Measurements from ENCODE around the gene CXCL10.
"Not testable (repeated sequence)": the region's sequence is repeated elsewhere in the genome, so short reads cannot be mapped to it uniquely, and the experiment has no call there.

Gene CXCL10

GRCh38 chr4:76023389-76023788 lies at the start of gene CXCL10:
TSS of gene CXCL10 (minus strand) at chr4:76023497. CDS start at chr4:76023431, 66 bp downstream.
- no peak for DNase-seq

- DNase-seq: no peak
Measured at GRCh38 chr4:76072760-76073159, 49.5 kb upstream of the CXCL10 start.

GRCh38 chr4:76067652-76068286 lies 44.5 kb upstream of the CXCL10 start:
- DNase-seq: peak; percentile 24

GRCh38 chr4:76066546-76066945 lies 43.2 kb upstream of the CXCL10 start:
- DNase-seq: no peak

DNA sequence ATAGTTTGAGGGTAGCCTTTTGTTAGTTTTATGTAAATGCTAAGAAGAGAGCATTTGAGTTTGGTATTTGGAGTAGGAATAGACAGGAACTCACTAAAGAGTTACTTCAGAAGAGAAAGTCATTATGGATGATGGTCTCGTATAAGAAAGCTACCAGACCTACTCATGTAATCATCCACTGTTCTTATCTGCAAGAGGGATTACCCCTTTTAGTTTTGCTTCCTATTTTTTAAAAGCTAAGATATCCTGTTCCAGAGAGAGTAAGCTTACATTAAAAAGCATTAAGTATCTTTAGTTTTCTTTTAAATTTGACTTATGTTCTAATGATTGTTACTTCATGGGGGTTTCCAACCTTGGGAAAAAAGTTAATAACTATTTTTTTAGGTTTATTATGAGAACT lies 38.7 kb upstream of the CXCL10 start:
- DNase-seq: no peak

DNA sequence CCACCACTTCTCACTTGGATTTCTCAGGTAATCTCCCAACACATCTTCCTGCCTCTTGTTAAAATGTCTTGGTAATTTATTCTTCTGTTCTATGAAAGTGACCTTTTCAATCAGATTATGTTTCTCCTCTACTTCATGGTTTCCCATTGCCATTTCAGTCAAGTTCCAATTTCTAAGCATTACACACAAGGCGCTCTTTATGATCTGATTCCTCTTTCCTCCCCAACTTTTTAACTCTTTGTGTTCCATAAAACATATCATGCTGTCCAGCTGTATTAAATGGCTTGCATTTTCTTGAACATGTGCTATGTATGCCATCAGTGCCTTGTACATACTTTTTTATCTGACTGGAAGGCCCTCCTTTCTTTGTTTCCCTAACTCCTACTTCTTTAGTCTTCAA lies 38.1 kb upstream of the CXCL10 start:
- DNase-seq: no peak

- DNase-seq: no peak
Measured at GRCh38 chr4:76060506-76060905, 37.2 kb upstream of the CXCL10 start.

GRCh38 chr4:76059750-76060149 lies 36.5 kb upstream of the CXCL10 start:
- DNase-seq: no peak

DNA sequence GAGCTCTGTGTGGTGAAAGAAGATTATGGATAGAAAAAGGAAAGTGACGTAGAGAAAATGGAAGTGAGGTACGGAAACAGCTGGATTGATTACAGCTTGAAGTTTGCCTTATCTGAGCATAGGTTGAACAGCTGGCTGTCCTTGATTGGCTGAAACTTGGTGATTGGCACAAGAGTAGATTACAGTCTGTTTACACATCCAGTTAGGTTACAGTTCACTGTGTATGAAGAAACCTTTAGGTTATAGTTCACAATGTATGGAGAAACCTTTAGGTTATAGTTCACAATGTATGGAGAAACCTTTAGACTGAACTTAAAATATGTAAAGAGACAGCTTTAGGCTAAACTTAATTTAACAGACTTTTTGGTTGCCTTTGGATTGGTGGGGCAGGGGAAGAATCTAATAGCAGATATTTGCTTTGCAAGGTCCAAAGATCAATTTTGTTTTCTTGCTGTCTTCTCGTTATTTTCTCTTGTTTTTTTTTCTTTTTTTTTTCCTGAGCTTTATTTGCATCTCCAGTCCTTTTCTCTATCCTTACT lies 35.7 kb upstream of the CXCL10 start:
- DNase-seq: no peak

DNA sequence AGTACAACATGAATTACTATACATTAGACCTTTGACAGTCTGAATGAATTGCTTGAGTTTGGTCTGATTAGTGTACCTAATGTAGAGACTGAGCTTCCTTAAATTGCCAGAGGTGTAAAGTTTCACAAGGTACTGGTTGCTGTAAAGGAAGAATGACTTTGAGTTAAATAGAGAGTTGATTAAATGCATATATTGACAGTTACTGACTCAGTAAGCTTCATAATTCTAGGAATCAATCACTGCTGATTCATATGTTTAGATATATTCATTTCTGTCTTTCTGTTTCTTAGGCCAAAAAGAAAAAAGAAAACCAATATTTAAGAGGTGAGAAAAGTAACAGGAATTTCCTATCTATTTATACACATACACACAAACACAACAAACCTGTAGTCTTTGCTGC lies 35.0 kb upstream of the CXCL10 start:
- DNase-seq: no peak

DNA sequence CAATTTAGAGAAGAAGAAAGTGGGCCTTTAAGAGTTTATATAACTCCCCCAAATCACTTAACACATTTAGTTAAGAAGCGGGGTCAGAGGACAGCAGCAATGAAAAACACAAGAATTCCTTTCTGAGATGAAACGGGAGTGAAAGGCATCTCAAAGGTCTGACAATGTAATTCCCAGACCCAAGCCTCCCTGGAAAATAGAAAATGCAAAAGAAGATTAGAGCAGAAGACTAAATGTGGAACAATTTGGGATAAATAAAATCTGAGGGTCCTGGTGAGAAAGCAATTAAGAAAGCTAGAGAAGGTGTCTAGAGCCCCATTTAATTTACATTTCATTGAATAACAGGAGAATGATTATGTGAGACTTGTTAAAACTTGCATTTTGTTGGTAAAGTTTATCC lies 32.1 kb upstream of the CXCL10 start:
- DNase-seq: no peak

GRCh38 chr4:76055016-76055415 lies 31.7 kb upstream of the CXCL10 start:
- no peak for DNase-seq

GRCh38 chr4:76053730-76054129 lies 30.4 kb upstream of the CXCL10 start:
- no peak for DNase-seq

GRCh38 chr4:76050560-76051050 lies 27.3 kb upstream of the CXCL10 start:
- DNase-seq: not testable (repeated sequence)

- DNase-seq: not testable (repeated sequence)
Measured at GRCh38 chr4:76049860-76050416, 26.6 kb upstream of the CXCL10 start.

GRCh38 chr4:76044686-76045085 lies 21.4 kb upstream of the CXCL10 start:
- not testable (repeated sequence) for DNase-seq

DNA sequence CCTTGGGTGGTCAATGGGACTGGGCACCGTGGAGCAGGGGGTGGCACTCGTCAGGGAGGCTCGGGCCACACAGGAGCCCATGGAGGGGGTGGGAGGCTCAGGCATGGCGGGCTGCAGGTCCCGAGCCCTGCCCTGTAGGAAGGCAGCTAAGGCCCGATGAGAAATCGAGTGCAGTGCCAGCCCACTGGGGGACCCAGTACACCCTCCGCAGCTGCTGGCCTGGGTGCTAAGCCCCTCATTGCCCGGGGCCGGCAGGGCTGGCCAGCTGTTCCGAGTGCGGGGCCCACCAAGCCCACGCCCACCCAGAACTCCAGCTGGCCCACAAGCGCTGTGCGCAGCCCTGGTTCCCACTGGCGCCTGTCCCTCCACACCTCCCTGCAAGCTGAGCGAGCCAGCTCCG lies 20.0 kb upstream of the CXCL10 start:
- DNase-seq: not testable (repeated sequence)

DNA sequence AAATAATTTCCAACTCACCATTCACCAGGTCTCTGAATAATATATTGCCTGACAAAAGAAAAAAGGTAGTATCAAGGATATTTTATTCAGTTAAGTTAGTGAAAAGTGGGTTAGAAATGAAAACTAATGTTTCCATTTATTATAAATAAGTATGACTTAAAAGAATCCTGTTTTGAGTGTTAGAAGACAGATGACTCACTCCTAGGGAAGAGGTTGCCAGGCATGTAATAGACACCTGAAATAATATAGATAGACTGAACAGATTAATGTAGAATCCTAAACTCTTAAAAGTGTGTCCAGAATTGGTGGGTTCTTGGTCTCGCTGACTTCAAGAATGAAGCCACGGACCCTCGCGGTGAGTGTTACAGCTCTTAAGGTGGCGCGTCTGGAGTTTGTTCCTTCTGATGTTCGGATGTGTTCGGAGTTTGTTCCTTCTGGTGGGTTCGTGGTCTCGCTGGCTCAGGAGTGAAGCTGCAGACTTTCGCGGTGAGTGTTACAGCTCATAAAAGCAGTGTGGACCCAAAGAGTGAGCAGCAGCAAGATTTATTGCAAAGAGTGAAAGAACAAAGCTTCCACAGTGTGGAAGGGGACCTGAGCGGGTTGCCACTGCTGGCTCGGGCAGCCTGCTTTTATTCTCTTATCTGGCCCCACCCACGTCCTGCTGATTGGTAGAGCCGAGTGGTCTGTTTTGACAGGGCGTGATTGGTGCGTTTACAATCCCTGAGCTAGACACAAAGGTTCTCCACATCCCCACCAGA lies 19.1 kb upstream of the CXCL10 start:
- not testable (repeated sequence) for DNase-seq

DNA sequence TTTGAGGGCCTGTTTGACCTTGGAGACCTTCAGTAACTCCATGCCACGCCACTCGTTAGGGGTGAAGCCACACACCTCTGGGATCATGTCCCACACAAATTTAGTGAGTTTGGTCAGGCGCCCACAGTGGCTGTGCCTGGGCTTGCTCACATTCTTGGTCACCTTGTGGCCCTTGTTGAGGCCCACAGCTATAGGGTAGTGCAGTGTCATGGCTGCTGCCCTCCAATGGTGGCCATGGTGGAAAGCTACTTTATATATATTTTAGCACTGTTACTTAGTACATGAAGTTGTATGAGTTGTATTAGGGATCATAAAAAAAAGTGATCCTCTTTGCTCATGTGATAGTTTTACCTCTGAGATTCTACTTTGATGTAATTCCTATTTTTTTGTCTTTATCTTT lies 13.6 kb upstream of the CXCL10 start:
- DNase-seq: no peak

DNA sequence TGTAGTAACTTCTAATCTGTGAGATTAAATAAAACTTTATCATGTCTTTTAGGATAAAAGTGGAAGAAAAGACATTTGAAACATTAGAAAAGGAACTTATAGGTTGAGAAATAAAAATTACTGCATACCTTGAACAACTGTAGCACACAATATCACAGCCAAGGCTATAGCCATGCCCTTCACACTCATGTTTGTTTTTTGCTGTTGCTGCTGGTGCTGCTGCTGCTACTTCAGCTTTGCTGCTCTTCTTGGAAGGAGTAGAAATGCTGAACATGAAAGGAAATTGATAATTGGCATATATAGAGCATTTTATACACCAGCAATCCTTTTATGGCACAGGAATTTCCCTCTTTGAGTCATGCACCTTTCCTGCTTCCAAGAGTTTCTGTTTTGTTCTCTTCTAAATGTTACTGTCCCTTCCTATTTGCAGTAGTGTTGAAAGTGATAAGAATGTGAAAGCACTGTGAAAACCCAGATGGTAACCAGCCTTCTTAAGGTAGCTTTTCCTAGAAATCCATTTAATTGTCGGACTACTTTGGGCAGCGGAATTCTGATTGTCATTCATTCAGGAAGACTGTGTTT lies 12.6 kb upstream of the CXCL10 start, which contains the start of gene CXCL11:
TSS of gene CXCL11 (minus strand) at position 272 of the 582 bp plus-strand sequence. CDS start at position 189, 83 bp downstream.
- DNase-seq: no peak

DNA sequence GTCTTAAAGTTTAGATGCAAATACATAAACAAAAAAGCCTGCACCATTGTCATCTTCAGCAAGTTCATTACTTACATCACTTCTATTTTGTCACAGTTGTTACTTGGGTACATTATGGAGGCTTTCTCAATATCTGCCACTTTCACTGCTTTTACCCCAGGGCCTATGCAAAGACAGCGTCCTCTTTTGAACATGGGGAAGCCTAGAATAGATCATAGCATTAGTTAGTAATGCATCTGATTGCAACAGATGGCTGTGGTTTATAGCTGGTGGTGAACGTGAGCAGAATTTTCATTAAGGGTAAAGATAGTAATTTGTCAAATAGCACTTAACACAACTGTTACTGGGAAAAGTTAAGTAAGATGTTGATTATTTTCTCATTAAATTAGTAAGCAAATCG lies 11.8 kb upstream of the CXCL10 start:
- peak; percentile 12 for DNase-seq

DNA sequence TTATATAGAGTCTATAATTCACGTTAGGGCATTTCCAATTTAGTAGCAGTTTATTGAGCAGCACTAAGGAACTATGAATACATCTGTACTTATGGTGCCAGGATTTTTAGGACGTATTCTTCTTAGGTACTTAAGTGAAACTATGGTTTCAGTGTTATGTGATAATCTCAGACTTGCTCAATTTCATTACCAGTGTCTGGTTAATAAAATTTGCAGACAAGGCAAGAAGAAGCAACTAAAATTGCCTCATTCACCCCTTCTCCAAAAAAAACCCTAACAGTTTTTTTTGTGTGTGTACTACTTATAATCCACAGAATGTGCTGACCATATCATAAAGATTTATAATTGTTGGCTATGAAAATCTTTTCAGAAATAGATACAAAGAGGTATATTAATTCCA lies 6.0 kb upstream of the CXCL10 start:
- DNase-seq: no peak

GRCh38 chr4:76028350-76028765 lies 5.1 kb upstream of the CXCL10 start:
- no peak for DNase-seq

Data from NK-92 treated with Interleukin-12 subunit alpha and Interleukin-12 subunit beta, amount 100 ng/mL, for 24 hours (cell line).